Vagina (tissue), 2 donors: ENCODE results near the gene MORN5. TPM values are rescaled to one million over a fixed set of nuclear protein-coding genes. Genes with fewer than 3 reads are reported as not detected.

Experiments used
- DNase-seq, 2 donors: peaks; one replicate each; pipeline ENCODE4 v3.0.0-alpha.2; 2017; ENCODE audit errors: extremely low spot score in 2 of 2
- H3K27ac ChIP-seq: fragments of 200-600 bp; sonication (generic); one replicate; pipeline ENCODE4 v1.5.1; 2019
- H3K27me3 ChIP-seq: fragments of 200-600 bp; sonication (generic); one replicate; pipeline ENCODE4 v1.5.1; 2019
- H3K36me3 ChIP-seq, 2 donors: fragments of 200-600 bp; sonication (generic); one replicate each; pipeline ENCODE4 v1.5.1; 2017 to 2019
- H3K4me1 ChIP-seq: fragments of 200-600 bp; sonication (generic); one replicate; pipeline ENCODE4 v1.5.1; 2019
- H3K4me3 ChIP-seq, 2 donors: fragments of 200-600 bp; sonication (generic); 1 replicate in 1 of 2; 2 replicates in 1 of 2; pipeline ENCODE4 v1.5.1; 2016 to 2019
- H3K9me3 ChIP-seq: fragments of 200-600 bp; sonication (generic); one replicate; pipeline ENCODE4 v1.5.1; 2019
- POLR2A ChIP-seq, 2 donors: fragments of 450-650 bp; IDR thresholded peaks; one replicate each; pipeline ENCODE4 v1.6.1; 2017; ENCODE audit warnings: antibody characterized with exemption in 2 of 2, mild to moderate bottlenecking in 2 of 2, moderate library complexity in 2 of 2
- POLR2AphosphoS5 ChIP-seq, 2 donors: sonication (generic); formaldehyde crosslinking; IDR thresholded peaks; one replicate each; pipeline ENCODE4 v1.9.0; 2017; ENCODE audit warnings: antibody characterized with exemption in 2 of 2, mild to moderate bottlenecking in 2 of 2, low read depth in 1 of 2; ENCODE audit not compliant: insufficient read depth in 1 of 2
- intact Hi-C: fragments of 100-400 bp; cut with DNase I; formaldehyde crosslinking; loops from one replicate; pipeline ENCODE4 v1.15.1; 2023
- total RNA-seq: library from RNA; depleted of rRNA; stranded (reverse); fragments of >200 nt; gene quantifications from one replicate; pipeline ENCODE4 v1.2.3, GENCODE V29; 2016
- TF ChIP-seq, protein P1 (sequence below), 3 experiments: fragments of 450-650 bp in 2 of 3; fragments of 200-600 bp in 1 of 3; sonication (generic) in 1 of 3; IDR thresholded peaks; one replicate each; pipeline ENCODE4 v1.5.1; 2017 to 2019; ENCODE audit warnings: antibody characterized with exemption in 3 of 3, mild to moderate bottlenecking in 2 of 3, moderate library complexity in 2 of 3

Gene MORN5
- total RNA-seq, 1 donor from 2014 or later, result not detected

DNA sequence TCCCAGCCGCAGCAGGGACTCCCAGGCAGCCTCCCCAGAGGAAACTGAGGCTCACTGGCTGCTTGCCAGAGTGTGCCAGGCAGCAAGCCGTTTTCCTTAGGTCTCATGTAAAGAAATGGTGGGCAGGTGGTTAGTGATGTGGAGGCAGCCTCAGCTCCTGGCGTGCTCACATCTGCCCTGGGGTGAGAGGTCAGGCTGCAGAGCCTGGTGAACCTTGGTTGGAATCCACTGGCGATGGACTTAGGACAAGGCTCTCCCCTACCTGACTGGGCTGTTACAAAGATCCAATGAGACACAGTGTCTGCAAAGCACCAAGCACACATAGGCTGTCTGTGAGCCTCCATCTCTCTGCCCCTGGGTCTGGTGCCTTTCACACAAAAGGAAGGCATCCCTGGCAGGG lies 38.2 kb downstream of the MORN5 start:
- Histone ChIP-seq H3K27ac (no peak overlapping the region), H3K36me3 (no peaks in the 10 kb centered on the region), H3K27me3 (no peaks in the 10 kb centered on the region), H3K9me3 (no peaks in the 10 kb centered on the region), H3K4me3 (no peak overlapping the region), H3K4me1 (no peaks in the 10 kb centered on the region)
- intact Hi-C loops, result no loop called here
- DNase-seq, result no peak
- TF ChIP-seq POLR2AphosphoS5 (IDR thresholded peaks at IDR 0.05; ENCODE audit: insufficient read depth in 1 of 2, low read depth in 1 of 2), result no peak
- TF ChIP-seq POLR2A (IDR thresholded peaks at IDR 0.05), result no peak
- TF ChIP-seq, protein P1, sequence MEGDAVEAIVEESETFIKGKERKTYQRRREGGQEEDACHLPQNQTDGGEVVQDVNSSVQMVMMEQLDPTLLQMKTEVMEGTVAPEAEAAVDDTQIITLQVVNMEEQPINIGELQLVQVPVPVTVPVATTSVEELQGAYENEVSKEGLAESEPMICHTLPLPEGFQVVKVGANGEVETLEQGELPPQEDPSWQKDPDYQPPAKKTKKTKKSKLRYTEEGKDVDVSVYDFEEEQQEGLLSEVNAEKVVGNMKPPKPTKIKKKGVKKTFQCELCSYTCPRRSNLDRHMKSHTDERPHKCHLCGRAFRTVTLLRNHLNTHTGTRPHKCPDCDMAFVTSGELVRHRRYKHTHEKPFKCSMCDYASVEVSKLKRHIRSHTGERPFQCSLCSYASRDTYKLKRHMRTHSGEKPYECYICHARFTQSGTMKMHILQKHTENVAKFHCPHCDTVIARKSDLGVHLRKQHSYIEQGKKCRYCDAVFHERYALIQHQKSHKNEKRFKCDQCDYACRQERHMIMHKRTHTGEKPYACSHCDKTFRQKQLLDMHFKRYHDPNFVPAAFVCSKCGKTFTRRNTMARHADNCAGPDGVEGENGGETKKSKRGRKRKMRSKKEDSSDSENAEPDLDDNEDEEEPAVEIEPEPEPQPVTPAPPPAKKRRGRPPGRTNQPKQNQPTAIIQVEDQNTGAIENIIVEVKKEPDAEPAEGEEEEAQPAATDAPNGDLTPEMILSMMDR (IDR thresholded peaks at IDR 0.05), result no peak

DNA sequence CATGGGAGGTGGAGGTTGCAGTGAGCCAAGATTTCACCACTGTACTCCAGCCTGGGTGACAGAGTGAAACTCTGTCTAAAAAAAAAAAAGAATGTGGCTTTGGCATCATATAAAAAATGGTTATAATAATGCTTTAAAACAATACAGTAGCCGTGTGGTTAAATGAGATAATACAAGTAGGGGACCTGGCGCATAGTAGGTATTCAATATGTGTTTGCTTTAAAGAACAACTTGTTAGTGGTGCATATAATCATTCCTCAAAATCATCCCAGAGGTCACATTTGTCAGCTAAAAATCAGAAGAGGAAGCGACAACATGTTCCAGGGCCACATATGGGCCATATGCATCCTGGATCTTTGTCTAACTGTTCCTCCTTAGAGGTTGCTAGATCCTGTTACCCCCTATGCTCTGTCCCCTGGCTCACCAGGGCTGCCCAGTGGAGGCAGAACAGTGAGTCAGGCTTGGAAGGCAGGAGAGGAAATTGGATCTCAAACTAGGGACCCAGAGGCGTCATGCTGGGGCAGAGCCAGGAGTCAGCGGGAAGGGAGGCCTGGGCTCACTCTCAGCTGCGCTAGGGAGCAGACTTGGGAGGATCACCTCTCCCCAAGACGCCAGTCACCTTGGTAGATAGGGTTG lies 41.4 kb downstream of the MORN5 start:
- intact Hi-C loops, result no loop called here
- no peaks in the 10 kb centered on the region for H3K36me3 ChIP-seq

DNA sequence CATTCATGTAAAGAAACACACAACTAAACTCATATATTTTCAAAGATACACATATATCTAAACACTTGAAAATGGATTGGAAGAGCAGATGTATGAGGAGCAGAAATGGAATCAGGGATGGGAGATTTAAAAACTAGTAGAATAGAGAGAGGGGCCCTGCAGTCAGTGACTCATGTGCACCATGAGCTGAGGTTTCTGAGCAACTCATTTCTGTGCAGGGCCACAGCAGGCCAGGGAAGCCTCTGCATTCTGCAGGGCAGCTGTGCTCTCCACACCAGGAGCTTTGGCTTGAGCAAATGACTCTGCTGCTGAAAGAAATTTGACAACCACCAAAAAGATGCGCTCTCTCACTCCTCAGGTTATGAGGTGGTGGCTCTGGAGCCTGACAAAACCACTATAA lies 41.9 kb downstream of the MORN5 start:
- intact Hi-C loops, result no loop called here
- no peak overlapping the region for H3K4me3 ChIP-seq
- H3K27me3 ChIP-seq, result no peaks in the 10 kb centered on the region
- TF ChIP-seq, protein P1 (IDR thresholded peaks at IDR 0.05), result no peak
- no peak for TF ChIP-seq POLR2A (IDR thresholded peaks at IDR 0.05)
- no peak for TF ChIP-seq POLR2AphosphoS5 (IDR thresholded peaks at IDR 0.05; ENCODE audit: insufficient read depth in 1 of 2, low read depth in 1 of 2)
- H3K27ac ChIP-seq, result no peak overlapping the region
- H3K36me3 ChIP-seq, result no peaks in the 10 kb centered on the region
- no peak for DNase-seq
- no peaks in the 10 kb centered on the region for H3K4me1 ChIP-seq
- H3K9me3 ChIP-seq, result no peaks in the 10 kb centered on the region

More for the DNA sequence above, 41.4 kb downstream of the MORN5 start:
- Histone ChIP-seq H3K27ac (no peak overlapping the region), H3K4me1 (no peaks in the 10 kb centered on the region), H3K4me3 (no peak overlapping the region), H3K9me3 (no peaks in the 10 kb centered on the region), H3K27me3 (no peaks in the 10 kb centered on the region)
- TF ChIP-seq POLR2AphosphoS5 (IDR thresholded peaks at IDR 0.05; ENCODE audit: insufficient read depth in 1 of 2, low read depth in 1 of 2), result no peak
- TF ChIP-seq, protein P1 (IDR thresholded peaks at IDR 0.05), result no peak
- no peak for DNase-seq

DNA sequence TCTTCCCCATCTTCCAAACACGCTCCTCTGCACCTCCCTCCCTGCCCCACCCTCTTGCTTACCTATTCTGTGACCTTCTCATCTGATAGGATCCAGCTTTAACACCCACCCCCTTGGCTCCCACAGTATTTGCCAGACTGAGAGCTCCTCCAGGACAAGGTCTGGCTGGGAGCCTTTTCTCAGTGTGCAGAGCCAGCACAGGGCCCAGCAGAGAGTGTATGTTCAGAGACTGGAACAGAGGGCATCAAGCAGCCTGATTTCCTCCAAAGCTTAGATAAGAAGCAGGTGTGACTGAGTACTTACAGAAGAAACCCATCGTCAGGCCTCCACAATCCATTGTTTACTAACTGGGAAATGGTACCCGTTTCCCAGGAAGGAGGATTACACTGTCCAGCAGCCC lies 42.4 kb downstream of the MORN5 start:
- H3K4me3 ChIP-seq, result no peak overlapping the region
- TF ChIP-seq POLR2AphosphoS5 (IDR thresholded peaks at IDR 0.05; ENCODE audit: insufficient read depth in 1 of 2, low read depth in 1 of 2), result no peak
- TF ChIP-seq, protein P1 (IDR thresholded peaks at IDR 0.05), result no peak
- TF ChIP-seq POLR2A (IDR thresholded peaks at IDR 0.05), result no peak
- no peaks in the 10 kb centered on the region for H3K27me3 ChIP-seq
- no peaks in the 10 kb centered on the region for H3K4me1 ChIP-seq
- H3K36me3 ChIP-seq, result no peaks in the 10 kb centered on the region
- no peak overlapping the region for H3K27ac ChIP-seq
- intact Hi-C loops, result no loop called here
- no peaks in the 10 kb centered on the region for H3K9me3 ChIP-seq
- no peak for DNase-seq

DNA sequence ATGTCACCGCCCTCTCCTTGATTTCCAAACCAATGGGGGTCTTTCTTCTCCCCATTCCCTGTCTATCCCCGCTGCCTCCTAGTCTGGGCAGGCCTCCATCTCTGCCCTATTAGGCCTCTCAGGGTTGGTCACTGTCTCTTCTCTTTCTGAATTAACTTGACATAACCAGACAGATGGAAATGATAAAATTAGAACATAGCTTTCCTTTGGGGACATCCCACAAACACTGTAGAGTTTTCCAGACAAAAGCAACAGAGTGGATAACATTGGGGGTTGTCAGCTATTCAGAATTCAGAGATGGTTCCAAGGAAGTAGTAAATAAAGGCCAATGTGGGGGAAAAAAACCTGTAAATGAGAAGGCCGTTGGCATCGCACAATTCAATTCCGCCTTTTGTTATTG lies 44.3 kb downstream of the MORN5 start:
- no peaks in the 10 kb centered on the region for H3K9me3 ChIP-seq
- no peak for DNase-seq
- H3K27me3 ChIP-seq, result no peaks in the 10 kb centered on the region
- intact Hi-C loops, result no loop called here
- no peak overlapping the region for H3K27ac ChIP-seq
- TF ChIP-seq POLR2A (IDR thresholded peaks at IDR 0.05) (no peak), POLR2AphosphoS5 (IDR thresholded peaks at IDR 0.05; ENCODE audit: insufficient read depth in 1 of 2, low read depth in 1 of 2) (no peak)
- TF ChIP-seq, protein P1 (IDR thresholded peaks at IDR 0.05), result no peak
- no peaks in the 10 kb centered on the region for H3K36me3 ChIP-seq
- no peaks in the 10 kb centered on the region for H3K4me1 ChIP-seq
- no peak overlapping the region for H3K4me3 ChIP-seq
